SK-N-SH (cell line): ENCODE measurements around the gene PRKN. TPM values are rescaled to one million over a fixed set of nuclear protein-coding genes. Genes with fewer than 3 reads are reported as not detected.

Experiments
- CTCF ChIA-PET: fragments of 300-600, 350-600 bp; formaldehyde crosslinking; extraction: SDS; loops from one replicate; lab custom pipeline; 2021; lab: Yijun Ruan, JAX
- POLR2A ChIA-PET: fragments of 350-600 bp; sonication (Branson Sonifier 250); formaldehyde crosslinking; extraction: SDS; loops from one replicate; lab custom pipeline; 2020; ENCODE audit warnings: antibody characterized with exemption, inconsistent platforms; lab: Yijun Ruan, JAX
- DNase-seq: peaks from one replicate; pipeline ENCODE4 v3.0.0; 2012
- H2AFZ ChIP-seq: fragments of 200-600 bp; sonication (generic); 2 replicates; pipeline ENCODE4 v1.8.1; 2016; ENCODE audit warnings: antibody characterized with exemption, mild to moderate bottlenecking, low read depth
- H3F3A ChIP-seq: fragments of 200-600 bp; sonication (generic); replicated peaks from 2 replicates; pipeline ENCODE3; 2016; ENCODE audit warnings: antibody characterized with exemption, mild to moderate bottlenecking; ENCODE audit not compliant: insufficient read depth
- H3K27ac ChIP-seq, 2 experiments: fragments of 200-500 bp in 1 of 2; fragments of 200-600 bp in 1 of 2; sonication (Bioruptor generic) in 1 of 2; sonication (generic), shearing (Covaris generic) in 1 of 2; 2 replicates each; pipeline versions ENCODE4 v1.5.1 to v1.6.1; 2014 to 2016; ENCODE audit warnings: low read depth in 2 of 2, inconsistent platforms in 1 of 2, low read length in 1 of 2, mild to moderate bottlenecking in 1 of 2, mixed read lengths in 1 of 2
- H3K27me3 ChIP-seq: fragments of 200-600 bp; sonication (generic), shearing (Covaris generic); 2 replicates; pipeline ENCODE4 v1.6.1; 2016; ENCODE audit warnings: mixed run types; ENCODE audit not compliant: insufficient read depth
- H3K36me3 ChIP-seq, 2 experiments: fragments of 200-500 bp in 1 of 2; fragments of 200-600 bp in 1 of 2; sonication (Bioruptor generic) in 1 of 2; sonication (generic) in 1 of 2; replicated peaks in 1 of 2; 2 replicates each; pipeline versions ENCODE3 to v1.5.1; 2014 to 2016; ENCODE audit warnings: low read length in 1 of 2, mild to moderate bottlenecking in 1 of 2; ENCODE audit not compliant: insufficient read depth in 2 of 2, control insufficient read depth in 1 of 2
- H3K4me1 ChIP-seq, 2 experiments: fragments of 200-500 bp in 1 of 2; fragments of 200-600 bp in 1 of 2; sonication (Bioruptor generic) in 1 of 2; sonication (generic), shearing (Covaris generic) in 1 of 2; 2 replicates each; pipeline versions ENCODE4 v1.5.1 to v1.6.1; 2014 to 2016; ENCODE audit warnings: low read depth in 1 of 2, low read length in 1 of 2, mixed run types in 1 of 2; ENCODE audit not compliant: insufficient read depth in 2 of 2, control insufficient read depth in 1 of 2
- H3K4me2 ChIP-seq: fragments of 200-600 bp; sonication (generic), shearing (Covaris generic); 2 replicates; pipeline ENCODE4 v1.6.1; 2017; ENCODE audit warnings: mixed run types
- H3K4me3 ChIP-seq, 2 experiments: fragments of 200-500 bp in 1 of 2; fragments of 200-600 bp in 1 of 2; sonication (Bioruptor generic) in 1 of 2; sonication (generic), shearing (Covaris generic) in 1 of 2; 2 replicates each; pipeline versions ENCODE4 v1.5.1 to v1.8.1; 2014 to 2016; ENCODE audit warnings: low read depth in 2 of 2, inconsistent platforms in 1 of 2, low read length in 1 of 2, mild to moderate bottlenecking in 1 of 2, mixed read lengths in 1 of 2, moderate library complexity in 1 of 2
- H3K79me2 ChIP-seq: fragments of 200-600 bp; sonication (generic); 2 replicates; pipeline ENCODE4 v1.8.1; 2017; ENCODE audit warnings: mild to moderate bottlenecking; ENCODE audit not compliant: insufficient read depth
- H3K9ac ChIP-seq: fragments of 200-600 bp; sonication (generic); 2 replicates; pipeline ENCODE4 v1.6.1; 2017; ENCODE audit warnings: mixed run types
- H3K9me2 ChIP-seq: fragments of 200-600 bp; sonication (generic); 2 replicates; pipeline ENCODE4 v1.6.1; 2017; ENCODE audit warnings: mixed run types
- H3K9me3 ChIP-seq: fragments of 200-600 bp; sonication (generic); 2 replicates; pipeline ENCODE4 v1.6.1; 2017; ENCODE audit warnings: mixed run types, mild to moderate bottlenecking, moderate library complexity
- H4K20me1 ChIP-seq: fragments of 200-600 bp; sonication (generic); 2 replicates; pipeline ENCODE4 v1.6.1; 2017; ENCODE audit warnings: mild to moderate bottlenecking, mixed run types; ENCODE audit not compliant: insufficient read depth
- EZH2phosphoT487 ChIP-seq: fragments of 200-600 bp; sonication (generic); IDR thresholded peaks from 2 replicates; pipeline ENCODE4 v1.6.1; 2017; ENCODE audit warnings: low read depth, mixed run types, mild to moderate bottlenecking, antibody characterized with exemption, moderate library complexity, borderline replicate concordance
- GATA2 ChIP-seq: sonication (generic); formaldehyde crosslinking; IDR thresholded peaks from 2 replicates; pipeline ENCODE4 v1.5.0; 2020; ENCODE audit warnings: mild to moderate bottlenecking, missing genetic modification reagents
- JUND ChIP-seq: IDR thresholded peaks from 2 replicates; pipeline ENCODE4 v1.4.0; 2012
- MEF2A ChIP-seq: IDR thresholded peaks from 2 replicates; pipeline ENCODE4 v1.4.0; 2012; ENCODE audit warnings: low read depth, borderline replicate concordance
- NRF1 ChIP-seq: IDR thresholded peaks from 2 replicates; pipeline ENCODE4 v1.6.1; 2012; ENCODE audit warnings: low read depth, mild to moderate bottlenecking, low read length
- POLR2AphosphoS5 ChIP-seq: IDR thresholded peaks from 2 replicates; pipeline ENCODE4 v1.6.1; 2012; ENCODE audit warnings: low read depth, low read length
- RAD21 ChIP-seq: IDR thresholded peaks from 2 replicates; pipeline ENCODE4 v1.6.1; 2012; ENCODE audit warnings: mild to moderate bottlenecking, low read length
- RXRA ChIP-seq: IDR thresholded peaks from 2 replicates; pipeline ENCODE4 v1.4.0; 2012; ENCODE audit warnings: low read depth, mild to moderate bottlenecking, borderline replicate concordance
- WGBS: methylation state at CpG from one replicate; pipeline ENCODE4 v1.1.6; 2017; ENCODE audit warnings: low lambda C conversion rate; 5-methylcytosine and 5-hydroxymethylcytosine counted together
- polyA plus RNA-seq, 3 experiments: library from polyadenylated mRNA; depleted of rRNA; stranded (reverse); fragments of >200 nt; gene quantifications; 2 replicates each; pipeline ENCODE4 v1.2.3, GENCODE V29; 2012
- TF ChIP-seq, protein P1 (sequence below): IDR thresholded peaks from 2 replicates; pipeline ENCODE4 v1.4.0; 2012; ENCODE audit warnings: low read depth, borderline replicate concordance
- TF ChIP-seq, protein P2 (sequence below): fragments of 150-350 bp; IDR thresholded peaks from 2 replicates; pipeline ENCODE4 v1.6.1; 2016; ENCODE audit warnings: mild to moderate bottlenecking, low read depth, low read length
- TF ChIP-seq, protein P3 (sequence below): fragments of 200-600 bp; sonication (generic); IDR thresholded peaks from 2 replicates; pipeline ENCODE4 v1.6.1; 2017; ENCODE audit warnings: antibody characterized with exemption, mild to moderate bottlenecking, moderate library complexity
- TF ChIP-seq, protein P4 (sequence below): IDR thresholded peaks from 2 replicates; pipeline ENCODE4 v1.4.0; 2012; ENCODE audit warnings: low read depth, borderline replicate concordance

The PRKN gene
- polyA plus RNA-seq, 1 of the 3 experiments (the other 2 are of a cell fraction), result 0.76 TPM

DNA sequence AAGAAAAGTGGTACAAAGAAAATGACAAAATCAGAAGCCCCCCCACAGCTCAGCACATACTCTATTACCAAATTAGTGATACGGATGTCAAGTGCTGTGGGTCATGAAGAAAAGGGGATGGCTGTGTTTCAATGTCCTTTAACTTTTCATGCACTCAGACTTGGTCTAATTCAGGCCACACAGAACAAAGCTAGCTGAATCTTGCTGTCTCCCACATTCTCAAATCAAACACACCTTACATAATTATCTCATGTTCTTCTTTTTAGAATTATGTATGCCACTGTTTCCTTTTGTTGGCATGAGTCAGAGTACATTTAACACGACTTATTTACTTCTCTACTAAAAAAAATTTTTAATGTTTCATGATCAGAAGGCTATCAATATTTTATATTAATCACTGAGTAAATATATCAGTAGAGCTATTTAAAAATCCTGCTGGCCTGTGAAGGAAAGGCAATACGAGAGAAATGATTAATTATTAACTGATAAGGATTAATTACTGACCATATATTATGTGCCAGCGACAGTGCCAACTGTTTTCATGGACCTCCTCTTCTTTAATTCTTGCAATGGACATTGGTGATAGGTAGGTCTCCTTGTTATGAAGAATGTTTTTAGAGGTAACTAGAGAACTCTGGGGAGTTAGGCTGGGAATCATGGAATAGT is 857.2 kb downstream of the PRKN start:
- no peaks in the 10 kb centered on the region for H3K4me1 ChIP-seq
- no peaks in the 10 kb centered on the region for H4K20me1 ChIP-seq
- TF ChIP-seq, protein P1, sequence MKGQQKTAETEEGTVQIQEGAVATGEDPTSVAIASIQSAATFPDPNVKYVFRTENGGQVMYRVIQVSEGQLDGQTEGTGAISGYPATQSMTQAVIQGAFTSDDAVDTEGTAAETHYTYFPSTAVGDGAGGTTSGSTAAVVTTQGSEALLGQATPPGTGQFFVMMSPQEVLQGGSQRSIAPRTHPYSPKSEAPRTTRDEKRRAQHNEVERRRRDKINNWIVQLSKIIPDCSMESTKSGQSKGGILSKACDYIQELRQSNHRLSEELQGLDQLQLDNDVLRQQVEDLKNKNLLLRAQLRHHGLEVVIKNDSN, result no peak
- TF ChIP-seq NRF1 (no peak), POLR2AphosphoS5 (no peak), GATA2 (no peak), RXRA (no peak)
- TF ChIP-seq, protein P2, sequence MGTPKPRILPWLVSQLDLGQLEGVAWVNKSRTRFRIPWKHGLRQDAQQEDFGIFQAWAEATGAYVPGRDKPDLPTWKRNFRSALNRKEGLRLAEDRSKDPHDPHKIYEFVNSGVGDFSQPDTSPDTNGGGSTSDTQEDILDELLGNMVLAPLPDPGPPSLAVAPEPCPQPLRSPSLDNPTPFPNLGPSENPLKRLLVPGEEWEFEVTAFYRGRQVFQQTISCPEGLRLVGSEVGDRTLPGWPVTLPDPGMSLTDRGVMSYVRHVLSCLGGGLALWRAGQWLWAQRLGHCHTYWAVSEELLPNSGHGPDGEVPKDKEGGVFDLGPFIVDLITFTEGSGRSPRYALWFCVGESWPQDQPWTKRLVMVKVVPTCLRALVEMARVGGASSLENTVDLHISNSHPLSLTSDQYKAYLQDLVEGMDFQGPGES, result no peak
- no peak overlapping the region for H3K4me2 ChIP-seq
- H3K9me2 ChIP-seq, result no peaks in the 10 kb centered on the region
- POLR2A ChIA-PET, result no interaction called here
- H3K27me3 ChIP-seq, result no peaks in the 10 kb centered on the region
- no peak overlapping the region for H3K27ac ChIP-seq
- DNase-seq, result no peak
- no peak overlapping the region for H3K4me3 ChIP-seq
- H3K9ac ChIP-seq, result no peak overlapping the region
- no peak overlapping the region for H2AFZ ChIP-seq
- no peaks in the 10 kb centered on the region for H3K9me3 ChIP-seq
- H3K79me2 ChIP-seq, result no peaks in the 10 kb centered on the region
- 31% methylated on average over 4 of the region's 4 CpGs for WGBS
- CTCF ChIA-PET, result no interaction called here
- H3F3A ChIP-seq, result no peaks in the 10 kb centered on the region
- H3K36me3 ChIP-seq, result no peaks in the 10 kb centered on the region

DNA sequence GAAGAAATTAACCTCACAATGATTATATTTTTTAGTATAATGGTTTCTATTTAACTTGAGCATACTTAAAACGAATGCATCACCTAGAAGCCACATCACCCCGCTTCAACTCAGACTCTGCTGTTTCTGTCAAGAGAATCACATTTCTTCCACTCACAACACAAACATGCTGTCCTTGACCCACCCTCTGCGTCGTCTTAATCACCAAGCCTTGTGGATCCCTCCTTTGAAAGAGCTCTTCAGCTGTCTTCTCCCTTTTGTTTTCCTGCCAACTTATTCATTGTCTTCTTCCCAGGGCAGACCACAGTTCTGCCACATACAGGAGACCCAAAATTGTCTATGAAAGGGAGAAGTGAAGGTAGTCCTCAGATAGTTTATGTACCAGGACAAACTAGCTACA is 858.1 kb downstream of the PRKN start:
- Histone ChIP-seq H4K20me1 (no peaks in the 10 kb centered on the region), H3K4me2 (no peak overlapping the region), H3F3A (no peaks in the 10 kb centered on the region), H3K27me3 (no peaks in the 10 kb centered on the region), H3K9ac (no peak overlapping the region), H3K79me2 (no peaks in the 10 kb centered on the region), H3K36me3 (no peaks in the 10 kb centered on the region), H3K4me3 (no peak overlapping the region)
- CTCF ChIA-PET, result no interaction called here
- TF ChIP-seq EZH2phosphoT487 (no peak), MEF2A (no peak), RAD21 (no peak), JUND (no peak)
- TF ChIP-seq, protein P3, sequence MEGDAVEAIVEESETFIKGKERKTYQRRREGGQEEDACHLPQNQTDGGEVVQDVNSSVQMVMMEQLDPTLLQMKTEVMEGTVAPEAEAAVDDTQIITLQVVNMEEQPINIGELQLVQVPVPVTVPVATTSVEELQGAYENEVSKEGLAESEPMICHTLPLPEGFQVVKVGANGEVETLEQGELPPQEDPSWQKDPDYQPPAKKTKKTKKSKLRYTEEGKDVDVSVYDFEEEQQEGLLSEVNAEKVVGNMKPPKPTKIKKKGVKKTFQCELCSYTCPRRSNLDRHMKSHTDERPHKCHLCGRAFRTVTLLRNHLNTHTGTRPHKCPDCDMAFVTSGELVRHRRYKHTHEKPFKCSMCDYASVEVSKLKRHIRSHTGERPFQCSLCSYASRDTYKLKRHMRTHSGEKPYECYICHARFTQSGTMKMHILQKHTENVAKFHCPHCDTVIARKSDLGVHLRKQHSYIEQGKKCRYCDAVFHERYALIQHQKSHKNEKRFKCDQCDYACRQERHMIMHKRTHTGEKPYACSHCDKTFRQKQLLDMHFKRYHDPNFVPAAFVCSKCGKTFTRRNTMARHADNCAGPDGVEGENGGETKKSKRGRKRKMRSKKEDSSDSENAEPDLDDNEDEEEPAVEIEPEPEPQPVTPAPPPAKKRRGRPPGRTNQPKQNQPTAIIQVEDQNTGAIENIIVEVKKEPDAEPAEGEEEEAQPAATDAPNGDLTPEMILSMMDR, result no peak
- TF ChIP-seq, protein P4, sequence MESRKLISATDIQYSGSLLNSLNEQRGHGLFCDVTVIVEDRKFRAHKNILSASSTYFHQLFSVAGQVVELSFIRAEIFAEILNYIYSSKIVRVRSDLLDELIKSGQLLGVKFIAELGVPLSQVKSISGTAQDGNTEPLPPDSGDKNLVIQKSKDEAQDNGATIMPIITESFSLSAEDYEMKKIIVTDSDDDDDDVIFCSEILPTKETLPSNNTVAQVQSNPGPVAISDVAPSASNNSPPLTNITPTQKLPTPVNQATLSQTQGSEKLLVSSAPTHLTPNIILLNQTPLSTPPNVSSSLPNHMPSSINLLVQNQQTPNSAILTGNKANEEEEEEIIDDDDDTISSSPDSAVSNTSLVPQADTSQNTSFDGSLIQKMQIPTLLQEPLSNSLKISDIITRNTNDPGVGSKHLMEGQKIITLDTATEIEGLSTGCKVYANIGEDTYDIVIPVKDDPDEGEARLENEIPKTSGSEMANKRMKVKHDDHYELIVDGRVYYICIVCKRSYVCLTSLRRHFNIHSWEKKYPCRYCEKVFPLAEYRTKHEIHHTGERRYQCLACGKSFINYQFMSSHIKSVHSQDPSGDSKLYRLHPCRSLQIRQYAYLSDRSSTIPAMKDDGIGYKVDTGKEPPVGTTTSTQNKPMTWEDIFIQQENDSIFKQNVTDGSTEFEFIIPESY, result no peak
- TF ChIP-seq, all 33 proteins: peak for 0
- no peak for DNase-seq
- Histone ChIP-seq H3K27ac (no peak overlapping the region), H3K9me2 (no peaks in the 10 kb centered on the region), H3K4me1 (no peaks in the 10 kb centered on the region), H3K9me3 (no peaks in the 10 kb centered on the region), H2AFZ (no peak overlapping the region)
- POLR2A ChIA-PET, result no interaction called here
- 47% methylated on average over 4 of the region's 4 CpGs for WGBS
